Ovary (tissue), 3 donors: ENCODE measurements around the gene COG5.

ENCODE experiments used
- CTCF ChIP-seq, 3 donors: fragments of 450-650 bp in 2 of 3; fragments of 200-600 bp in 1 of 3; IDR thresholded peaks; one replicate each; pipeline versions ENCODE4 v1.5.1 to v1.8.0; 2016 to 2022; ENCODE audit warnings: antibody characterized with exemption in 3 of 3, mild to moderate bottlenecking in 1 of 3
- EP300 ChIP-seq: sonication (generic); formaldehyde crosslinking; IDR thresholded peaks from one replicate; pipeline ENCODE4 v1.6.1; 2017; ENCODE audit warnings: antibody characterized with exemption
- POLR2A ChIP-seq: fragments of 450-650 bp; IDR thresholded peaks from one replicate; pipeline ENCODE4 v1.6.1; 2017; ENCODE audit warnings: antibody characterized with exemption, mild to moderate bottlenecking, moderate library complexity
- donor health status: DM: no; HTN: no; CAD: no.

GRCh38 chr7:107355616-107356015 is 208.1 kb downstream of the COG5 start:
- TF ChIP-seq CTCF (IDR thresholded peaks at IDR 0.05) (no peak), POLR2A (no peak), EP300 (no peak)
